HepG2 (cell line): ENCODE measurements around the gene ZMYND10. TPM values are rescaled to one million over a fixed set of nuclear protein-coding genes. Genes with fewer than 3 reads are reported as not detected.

ENCODE experiments used
- ATAC-seq: fragments of 200-7000 bp; cut with Tn5 transposase; 3 replicates; pipeline ENCODE4 v1.9.1; 2020; ENCODE audit warnings: mild to moderate bottlenecking, moderate library complexity
- BruUV-seq: library from RNA; stranded (reverse); fragments of 400-500 nt; replicated peaks from 2 replicates; lab custom pipeline; 2021; lab: Mats Ljungman, UMichigan
- CTCF ChIA-PET: fragments of 300-600 bp; formaldehyde crosslinking; extraction: SDS; loops from one replicate; lab custom pipeline; 2021; ENCODE audit warnings: low total read pairs, inconsistent platforms, low intra/inter-chr PET ratio; lab: Yijun Ruan, JAX
- POLR2A ChIA-PET: fragments of 350-600 bp; sonication (Branson Sonifier 250); formaldehyde crosslinking; loops from one replicate; lab custom pipeline; 2020; ENCODE audit warnings: antibody characterized with exemption, inconsistent platforms; lab: Yijun Ruan, JAX
- DNase-seq: peaks from one replicate; pipeline ENCODE4 v3.0.0-alpha.2; 2015; ENCODE audit warnings: low spot score
- FAIRE-seq: peaks from 3 replicates; lab custom pipeline; 2011; peaks lifted over from hg19 to GRCh38; lab: Jason Lieb, UNC
- H2AFZ ChIP-seq: one replicate; pipeline ENCODE4 v1.6.1; 2011; ENCODE audit warnings: low read length, inconsistent platforms
- H3K27ac ChIP-seq: fragments of 300-600 bp; 3 replicates; pipeline ENCODE4 v1.8.0; 2011; ENCODE audit warnings: mixed run types, mild to moderate bottlenecking, mixed read lengths, low read length, inconsistent platforms; ENCODE audit not compliant: insufficient read depth; ENCODE audit errors: extremely low read length
- H3K27me3 ChIP-seq, 2 experiments: fragments of 200-600 bp in 1 of 2; 2 replicates in 1 of 2; 3 replicates in 1 of 2; pipeline versions ENCODE4 v1.6.0 to v1.8.0; 2011; ENCODE audit warnings: low read length in 2 of 2, mild to moderate bottlenecking in 2 of 2, moderate library complexity in 2 of 2, inconsistent platforms in 1 of 2; ENCODE audit not compliant: insufficient read depth in 2 of 2, control insufficient read depth in 1 of 2
- H3K36me3 ChIP-seq, 2 experiments: fragments of 200-600 bp in 1 of 2; replicated peaks in 1 of 2; 2 replicates in 1 of 2; 3 replicates in 1 of 2; pipeline versions ENCODE4 v1.5.1 to v1.8.0; 2011; ENCODE audit warnings: low read length in 2 of 2, inconsistent platforms in 1 of 2; ENCODE audit not compliant: insufficient read depth in 2 of 2, control insufficient read depth in 1 of 2
- H3K4me1 ChIP-seq: 2 replicates; pipeline ENCODE4 v1.5.1; 2012; ENCODE audit warnings: low read length, inconsistent platforms; ENCODE audit not compliant: insufficient read depth
- H3K4me2 ChIP-seq: 2 replicates; pipeline ENCODE4 v1.6.0; 2011; ENCODE audit warnings: low read depth, low read length, inconsistent platforms
- H3K4me3 ChIP-seq, 3 experiments: fragments of 200-600 bp in 1 of 3; sonication (generic), shearing (Covaris generic) in 1 of 3; replicated peaks in 1 of 3; 2 replicates each; pipeline ENCODE4 v1.5.1; 2011 to 2016; ENCODE audit warnings: low read length in 3 of 3, inconsistent platforms in 2 of 3, low read depth in 2 of 3, mild to moderate bottlenecking in 2 of 3, control low read depth in 1 of 3, mixed read lengths in 1 of 3; ENCODE audit not compliant: insufficient read depth in 1 of 3
- H3K79me2 ChIP-seq: one replicate; pipeline ENCODE4 v1.6.1; 2011; ENCODE audit warnings: low read length, inconsistent platforms; ENCODE audit not compliant: insufficient read depth
- H3K9ac ChIP-seq: 2 replicates; pipeline ENCODE4 v1.6.0; 2011; ENCODE audit warnings: mild to moderate bottlenecking, low read depth, low read length, inconsistent platforms; ENCODE audit not compliant: insufficient read depth
- H3K9me3 ChIP-seq: 2 replicates; pipeline ENCODE4 v1.5.1; 2012; ENCODE audit warnings: mild to moderate bottlenecking, low read length
- H4K20me1 ChIP-seq: 2 replicates; pipeline ENCODE4 v1.6.0; 2011; ENCODE audit warnings: inconsistent platforms, mild to moderate bottlenecking, low read length, moderate library complexity; ENCODE audit not compliant: insufficient read depth
- BHLHE40 ChIP-seq: IDR thresholded peaks from 2 replicates; pipeline ENCODE4 v1.6.1; 2011; ENCODE audit warnings: low read length, improper control_type of control experiment
- FOXC1 ChIP-seq: sonication (generic); formaldehyde crosslinking; IDR thresholded peaks from 2 replicates; pipeline ENCODE4 v1.8.0; 2022; ENCODE audit warnings: mild to moderate bottlenecking, missing genetic modification reagents, borderline replicate concordance
- GABPB1 ChIP-seq: IDR thresholded peaks from 2 replicates; pipeline ENCODE4 v1.6.1; 2016; ENCODE audit warnings: mild to moderate bottlenecking, missing genetic modification reagents, moderate library complexity, missing compliant biosample characterization
- RBM22 ChIP-seq: fragments of 200-400 bp; formaldehyde crosslinking; optimal IDR thresholded peaks from 2 replicates; pipeline ENCODE3; 2017; ENCODE audit warnings: mild to moderate bottlenecking, low read length, moderate library complexity
- RCOR2 ChIP-seq: IDR thresholded peaks from 2 replicates; pipeline ENCODE4 v1.6.1; 2016; ENCODE audit warnings: missing biosample characterization, missing genetic modification reagents
- REPIN1 ChIP-seq: sonication (generic); formaldehyde crosslinking; IDR thresholded peaks from 2 replicates; pipeline ENCODE4 v1.8.0; 2022; ENCODE audit warnings: missing genetic modification reagents, low read depth, mild to moderate bottlenecking, borderline replicate concordance
- RFXAP ChIP-seq: sonication (generic); formaldehyde crosslinking; IDR thresholded peaks from 2 replicates; pipeline ENCODE4 v1.4.0; 2020; ENCODE audit warnings: missing genetic modification reagents, borderline replicate concordance
- ZC3H13 ChIP-seq: sonication (generic); formaldehyde crosslinking; IDR thresholded peaks from 2 replicates; pipeline ENCODE4 v1.8.1; 2023; ENCODE audit warnings: mild to moderate bottlenecking, missing genetic modification reagents, moderate library complexity
- ZNF326 ChIP-seq: sonication (generic); formaldehyde crosslinking; IDR thresholded peaks from 2 replicates; pipeline ENCODE4 v1.4.0; 2020; ENCODE audit warnings: missing genetic modification reagents, borderline replicate concordance
- WGBS: methylation state at CpG from one replicate; pipeline ENCODE4 v1.1.6; 2017; ENCODE audit warnings: low lambda C conversion rate; 5-methylcytosine and 5-hydroxymethylcytosine counted together
- in situ Hi-C: cut with HindIII; loops from 2 replicates; pipeline ENCODE4 v1.10.0; 2017; ENCODE audit warnings: low pct_unique_long_range_greater_than_20kb; ENCODE audit not compliant: extremely low pct_ligation_motif_present
- intact Hi-C: fragments of 100-400 bp; cut with micrococcal nuclease; formaldehyde crosslinking; loops from one replicate; pipeline ENCODE4 v1.10.0; 2022; ENCODE audit not compliant: unreplicated experiment
- polyA plus RNA-seq, 8 experiments: library from polyadenylated mRNA; depleted of rRNA in 3 of 8; stranded (reverse) in 7 of 8; unstranded in 1 of 8; fragments of >200 nt; fragmentation: Illumina TruSeq in 4 of 8; extraction: Trizol in 4 of 8; gene quantifications; 2 replicates each; pipeline versions ENCODE4 v1.2.1 to v1.2.3, GENCODE V29; 2011 to 2016; ENCODE audit warnings: low read depth in 4 of 8, missing spikeins in 1 of 8, mixed read lengths in 1 of 8; ENCODE audit not compliant: insufficient read depth in 1 of 8
- total RNA-seq, 5 experiments: library from RNA; depleted of rRNA; stranded (reverse); fragments of >200 nt; fragmentation: Illumina TruSeq; extraction: Trizol; gene quantifications; 2 replicates each; pipeline ENCODE4 v1.2.3, GENCODE V29; 2016; ENCODE audit warnings: low read depth in 1 of 5
- TF ChIP-seq, protein P1 (sequence below): sonication (generic); formaldehyde crosslinking; IDR thresholded peaks from 2 replicates; pipeline ENCODE4 v1.4.0; 2020; ENCODE audit warnings: mild to moderate bottlenecking, missing genetic modification reagents
- TF ChIP-seq, protein P2 (sequence below): sonication (generic); formaldehyde crosslinking; IDR thresholded peaks from 2 replicates; pipeline ENCODE4 v1.8.0; 2022; ENCODE audit warnings: missing genetic modification reagents, mild to moderate bottlenecking, borderline replicate concordance
- TF ChIP-seq, protein P3 (sequence below): sonication (generic); formaldehyde crosslinking; conservative IDR thresholded peaks from 2 replicates; pipeline ENCODE4 v1.4.0; 2020; ENCODE audit warnings: mild to moderate bottlenecking, missing genetic modification reagents, moderate library complexity
- TF ChIP-seq, protein P4 (sequence below): IDR thresholded peaks from 2 replicates; pipeline ENCODE4 v1.6.1; 2016; ENCODE audit warnings: low read depth, control low read depth
- TF ChIP-seq, protein P5 (sequence below): sonication (generic); formaldehyde crosslinking; IDR thresholded peaks from 2 replicates; pipeline ENCODE4 v1.4.0; 2020; ENCODE audit warnings: missing genetic modification reagents

The ZMYND10 gene
- total and polyA plus RNA-seq, 2 of the 13 experiments (the other 11 are each of a cell fraction or from before 2014, with no cell fraction given) = 0.60 to 0.74 TPM

DNA sequence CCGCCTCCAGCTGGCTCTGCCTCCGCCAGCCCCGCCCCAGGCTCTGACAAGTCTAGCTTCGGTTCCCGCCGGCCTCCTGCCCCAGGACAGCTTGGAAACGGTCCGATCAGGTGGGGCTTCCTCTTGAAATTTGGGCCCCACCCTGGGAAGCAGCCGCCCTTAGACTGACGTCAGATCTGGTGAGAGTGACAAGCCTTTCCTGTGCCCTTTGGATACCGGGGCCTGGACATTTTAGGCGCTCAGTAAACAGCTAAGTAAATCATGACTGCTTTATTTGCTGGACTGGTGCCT is 45.9 kb downstream of the ZMYND10 start:
- Histone ChIP-seq H3K4me3 (peak overlapping the region; percentile 48 to 53 (median 50)), H3K4me1 (peaks cover 56% of the 10 kb centered on the region), H3K27ac (peak overlapping the region; percentile 87), H3K79me2 (peaks cover 36% of the 10 kb centered on the region), H3K36me3 (peaks cover 1 to 3% of the 10 kb centered on the region in 2 experiments; a peak in 2 of 5 replicates), H3K27me3 (no peaks in the 10 kb centered on the region; a peak in 1 of 5 replicates), H3K9ac (peak overlapping the region; percentile 63), H2AFZ (no peak overlapping the region), H3K9me3 (no peaks in the 10 kb centered on the region), H4K20me1 (peaks cover 11% of the 10 kb centered on the region), H3K4me2 (peak overlapping the region; percentile 86)
- WGBS = 0% methylated on average over 1 of the region's 12 CpGs
- in situ Hi-C loops = no loop called here
- intact Hi-C loops = loop anchor here (1.0 kb wide), 1 partner anchor 22 kb away; no protein-coding TSS in a partner anchor
- peak; percentile 90 for FAIRE-seq
- ATAC-seq = peak; percentile 55
- DNase-seq = peak; percentile 97
- no TSS peak for BruUV-seq
- ChIA-PET POLR2A (interaction anchor here (0.5 to 7.9 kb wide), 23 partner anchors 8 to 104 kb away, joined by 3 to 222 read pairs (median 7); partner anchors contain the start of genes CYB561D2, GNAI2, HYAL2 and LSMEM2), CTCF (interaction anchor here (1.5 kb wide), 1 partner anchor 22 kb away, joined by 3 read pairs; no protein-coding TSS in a partner anchor)
- TF ChIP-seq, protein P1, sequence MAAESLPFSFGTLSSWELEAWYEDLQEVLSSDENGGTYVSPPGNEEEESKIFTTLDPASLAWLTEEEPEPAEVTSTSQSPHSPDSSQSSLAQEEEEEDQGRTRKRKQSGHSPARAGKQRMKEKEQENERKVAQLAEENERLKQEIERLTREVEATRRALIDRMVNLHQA (CRISPR knock-in tag) = no peak
- TF ChIP-seq FOXC1 (CRISPR knock-in tag) = 0 out of 2 replicates have a peak, but pooled peaks have one; percentile 4
- TF ChIP-seq, protein P2, sequence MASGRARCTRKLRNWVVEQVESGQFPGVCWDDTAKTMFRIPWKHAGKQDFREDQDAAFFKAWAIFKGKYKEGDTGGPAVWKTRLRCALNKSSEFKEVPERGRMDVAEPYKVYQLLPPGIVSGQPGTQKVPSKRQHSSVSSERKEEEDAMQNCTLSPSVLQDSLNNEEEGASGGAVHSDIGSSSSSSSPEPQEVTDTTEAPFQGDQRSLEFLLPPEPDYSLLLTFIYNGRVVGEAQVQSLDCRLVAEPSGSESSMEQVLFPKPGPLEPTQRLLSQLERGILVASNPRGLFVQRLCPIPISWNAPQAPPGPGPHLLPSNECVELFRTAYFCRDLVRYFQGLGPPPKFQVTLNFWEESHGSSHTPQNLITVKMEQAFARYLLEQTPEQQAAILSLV (CRISPR knock-in tag) = no peak
- peak; percentile 93 for TF ChIP-seq ZC3H13
- TF ChIP-seq GABPB1 = peak; percentile 51; the same call in 1 of the 2 replicates
- TF ChIP-seq ZNF326 (CRISPR knock-in tag) = no peak
- peak; percentile 34; the same call in 1 of the 2 replicates for TF ChIP-seq REPIN1 (CRISPR knock-in tag)
- TF ChIP-seq, protein P3, sequence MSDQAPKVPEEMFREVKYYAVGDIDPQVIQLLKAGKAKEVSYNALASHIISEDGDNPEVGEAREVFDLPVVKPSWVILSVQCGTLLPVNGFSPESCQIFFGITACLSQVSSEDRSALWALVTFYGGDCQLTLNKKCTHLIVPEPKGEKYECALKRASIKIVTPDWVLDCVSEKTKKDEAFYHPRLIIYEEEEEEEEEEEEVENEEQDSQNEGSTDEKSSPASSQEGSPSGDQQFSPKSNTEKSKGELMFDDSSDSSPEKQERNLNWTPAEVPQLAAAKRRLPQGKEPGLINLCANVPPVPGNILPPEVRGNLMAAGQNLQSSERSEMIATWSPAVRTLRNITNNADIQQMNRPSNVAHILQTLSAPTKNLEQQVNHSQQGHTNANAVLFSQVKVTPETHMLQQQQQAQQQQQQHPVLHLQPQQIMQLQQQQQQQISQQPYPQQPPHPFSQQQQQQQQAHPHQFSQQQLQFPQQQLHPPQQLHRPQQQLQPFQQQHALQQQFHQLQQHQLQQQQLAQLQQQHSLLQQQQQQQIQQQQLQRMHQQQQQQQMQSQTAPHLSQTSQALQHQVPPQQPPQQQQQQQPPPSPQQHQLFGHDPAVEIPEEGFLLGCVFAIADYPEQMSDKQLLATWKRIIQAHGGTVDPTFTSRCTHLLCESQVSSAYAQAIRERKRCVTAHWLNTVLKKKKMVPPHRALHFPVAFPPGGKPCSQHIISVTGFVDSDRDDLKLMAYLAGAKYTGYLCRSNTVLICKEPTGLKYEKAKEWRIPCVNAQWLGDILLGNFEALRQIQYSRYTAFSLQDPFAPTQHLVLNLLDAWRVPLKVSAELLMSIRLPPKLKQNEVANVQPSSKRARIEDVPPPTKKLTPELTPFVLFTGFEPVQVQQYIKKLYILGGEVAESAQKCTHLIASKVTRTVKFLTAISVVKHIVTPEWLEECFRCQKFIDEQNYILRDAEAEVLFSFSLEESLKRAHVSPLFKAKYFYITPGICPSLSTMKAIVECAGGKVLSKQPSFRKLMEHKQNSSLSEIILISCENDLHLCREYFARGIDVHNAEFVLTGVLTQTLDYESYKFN (CRISPR knock-in tag) = peak; percentile 58
- TF ChIP-seq RCOR2 (CRISPR knock-in tag) = 0 out of 2 replicates have a peak, but pooled peaks have one; percentile 12
- TF ChIP-seq RBM22 = no peak
- TF ChIP-seq, protein P4, sequence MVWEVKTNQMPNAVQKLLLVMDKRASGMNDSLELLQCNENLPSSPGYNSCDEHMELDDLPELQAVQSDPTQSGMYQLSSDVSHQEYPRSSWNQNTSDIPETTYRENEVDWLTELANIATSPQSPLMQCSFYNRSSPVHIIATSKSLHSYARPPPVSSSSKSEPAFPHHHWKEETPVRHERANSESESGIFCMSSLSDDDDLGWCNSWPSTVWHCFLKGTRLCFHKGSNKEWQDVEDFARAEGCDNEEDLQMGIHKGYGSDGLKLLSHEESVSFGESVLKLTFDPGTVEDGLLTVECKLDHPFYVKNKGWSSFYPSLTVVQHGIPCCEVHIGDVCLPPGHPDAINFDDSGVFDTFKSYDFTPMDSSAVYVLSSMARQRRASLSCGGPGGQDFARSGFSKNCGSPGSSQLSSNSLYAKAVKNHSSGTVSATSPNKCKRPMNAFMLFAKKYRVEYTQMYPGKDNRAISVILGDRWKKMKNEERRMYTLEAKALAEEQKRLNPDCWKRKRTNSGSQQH (CRISPR knock-in tag) = no peak
- TF ChIP-seq, protein P5, sequence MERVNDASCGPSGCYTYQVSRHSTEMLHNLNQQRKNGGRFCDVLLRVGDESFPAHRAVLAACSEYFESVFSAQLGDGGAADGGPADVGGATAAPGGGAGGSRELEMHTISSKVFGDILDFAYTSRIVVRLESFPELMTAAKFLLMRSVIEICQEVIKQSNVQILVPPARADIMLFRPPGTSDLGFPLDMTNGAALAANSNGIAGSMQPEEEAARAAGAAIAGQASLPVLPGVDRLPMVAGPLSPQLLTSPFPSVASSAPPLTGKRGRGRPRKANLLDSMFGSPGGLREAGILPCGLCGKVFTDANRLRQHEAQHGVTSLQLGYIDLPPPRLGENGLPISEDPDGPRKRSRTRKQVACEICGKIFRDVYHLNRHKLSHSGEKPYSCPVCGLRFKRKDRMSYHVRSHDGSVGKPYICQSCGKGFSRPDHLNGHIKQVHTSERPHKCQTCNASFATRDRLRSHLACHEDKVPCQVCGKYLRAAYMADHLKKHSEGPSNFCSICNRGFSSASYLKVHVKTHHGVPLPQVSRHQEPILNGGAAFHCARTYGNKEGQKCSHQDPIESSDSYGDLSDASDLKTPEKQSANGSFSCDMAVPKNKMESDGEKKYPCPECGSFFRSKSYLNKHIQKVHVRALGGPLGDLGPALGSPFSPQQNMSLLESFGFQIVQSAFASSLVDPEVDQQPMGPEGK (CRISPR knock-in tag) = peak; percentile 96
- TF ChIP-seq BHLHE40 = 0 out of 2 replicates have a peak, but pooled peaks have one; percentile 2
- 0 out of 2 replicates have a peak, but pooled peaks have one; percentile 7 for TF ChIP-seq RFXAP
